OCI-LY3 (cell line): ENCODE data around the gene EYS.

Source experiments
- H2AFZ ChIP-seq: fragments of 200-600, 300-600 bp; shearing (Covaris generic); 2 replicates; pipeline ENCODE4 v1.6.0; 2014; ENCODE audit warnings: antibody characterized with exemption, low read depth, low read length
- H3K27ac ChIP-seq: fragments of 200-600, 300-600 bp; sonication (generic); 2 replicates; pipeline ENCODE4 v1.5.1; 2014; ENCODE audit warnings: mild to moderate bottlenecking, low read length, moderate library complexity, mixed read lengths
- H3K27me3 ChIP-seq: fragments of 200-600, 300-600 bp; sonication (generic); 2 replicates; pipeline ENCODE4 v1.6.1; 2014; ENCODE audit warnings: low read depth, low read length, mixed read lengths
- H3K36me3 ChIP-seq: fragments of 200-600, 300-600 bp; sonication (generic); replicated peaks from 2 replicates; pipeline ENCODE3; 2014; ENCODE audit warnings: low read depth, low read length, mixed read lengths
- H3K4me1 ChIP-seq: fragments of 300-600, 200-600 bp; sonication (generic); 2 replicates; pipeline ENCODE4 v1.6.1; 2014; ENCODE audit warnings: low read length, mixed read lengths
- H3K4me2 ChIP-seq: fragments of 200-600, 300-600 bp; sonication (generic); 2 replicates; pipeline ENCODE4 v1.6.1; 2014; ENCODE audit warnings: low read length, mixed read lengths
- H3K4me3 ChIP-seq: fragments of 300-600, 200-600 bp; sonication (generic); 2 replicates; pipeline ENCODE4 v1.5.1; 2014; ENCODE audit warnings: antibody characterized with exemption, mild to moderate bottlenecking, low read length, moderate library complexity
- H3K79me2 ChIP-seq: fragments of 300-600, 200-600 bp; shearing (Covaris generic); 2 replicates; pipeline ENCODE4 v1.6.1; 2014; ENCODE audit warnings: mild to moderate bottlenecking, low read length, mixed read lengths
- H3K9ac ChIP-seq: fragments of 300-600, 200-600 bp; shearing (Covaris generic); 2 replicates; pipeline ENCODE4 v1.6.0; 2014; ENCODE audit warnings: mild to moderate bottlenecking, low read length, moderate library complexity
- H3K9me3 ChIP-seq: fragments of 200-600, 300-600 bp; shearing (Covaris generic); 2 replicates; pipeline ENCODE4 v1.6.1; 2014; ENCODE audit warnings: low read length, mixed read lengths; ENCODE audit not compliant: insufficient read depth
- H4K20me1 ChIP-seq: fragments of 200-600, 300-600 bp; sonication (generic); 2 replicates; pipeline ENCODE4 v1.6.1; 2016; ENCODE audit warnings: low read length, mixed read lengths; ENCODE audit not compliant: insufficient read depth
- EZH2phosphoT487 ChIP-seq: fragments of 200-600 bp; shearing (Covaris generic); IDR thresholded peaks from 2 replicates; pipeline ENCODE4 v1.6.1; 2018; ENCODE audit warnings: antibody characterized with exemption, mixed run types, low read depth
- TF ChIP-seq, protein P1 (sequence below): fragments of 200-600, 300-600 bp; sonication (generic); IDR thresholded peaks from 2 replicates; pipeline ENCODE4 v1.5.1; 2014; ENCODE audit warnings: antibody characterized with exemption, low read length, low read depth

Gene EYS

GRCh38 chr6:64774881-64775280 is 932.1 kb downstream of the EYS start:
- Histone ChIP-seq H3K36me3 (no peaks in the 10 kb centered on the region), H3K27me3 (no peaks in the 10 kb centered on the region), H3K79me2 (no peaks in the 10 kb centered on the region), H3K4me1 (no peaks in the 10 kb centered on the region), H3K9me3 (no peaks in the 10 kb centered on the region; the same call in 1 of the 2 replicates), H4K20me1 (no peaks in the 10 kb centered on the region), H3K4me3 (no peak overlapping the region), H3K27ac (no peak overlapping the region), H2AFZ (0 out of 2 replicates have a peak overlapping the region, but pooled peaks have one; percentile 26), H3K4me2 (no peak overlapping the region), H3K9ac (no peak overlapping the region)
- no peak for TF ChIP-seq EZH2phosphoT487
- TF ChIP-seq, protein P1, sequence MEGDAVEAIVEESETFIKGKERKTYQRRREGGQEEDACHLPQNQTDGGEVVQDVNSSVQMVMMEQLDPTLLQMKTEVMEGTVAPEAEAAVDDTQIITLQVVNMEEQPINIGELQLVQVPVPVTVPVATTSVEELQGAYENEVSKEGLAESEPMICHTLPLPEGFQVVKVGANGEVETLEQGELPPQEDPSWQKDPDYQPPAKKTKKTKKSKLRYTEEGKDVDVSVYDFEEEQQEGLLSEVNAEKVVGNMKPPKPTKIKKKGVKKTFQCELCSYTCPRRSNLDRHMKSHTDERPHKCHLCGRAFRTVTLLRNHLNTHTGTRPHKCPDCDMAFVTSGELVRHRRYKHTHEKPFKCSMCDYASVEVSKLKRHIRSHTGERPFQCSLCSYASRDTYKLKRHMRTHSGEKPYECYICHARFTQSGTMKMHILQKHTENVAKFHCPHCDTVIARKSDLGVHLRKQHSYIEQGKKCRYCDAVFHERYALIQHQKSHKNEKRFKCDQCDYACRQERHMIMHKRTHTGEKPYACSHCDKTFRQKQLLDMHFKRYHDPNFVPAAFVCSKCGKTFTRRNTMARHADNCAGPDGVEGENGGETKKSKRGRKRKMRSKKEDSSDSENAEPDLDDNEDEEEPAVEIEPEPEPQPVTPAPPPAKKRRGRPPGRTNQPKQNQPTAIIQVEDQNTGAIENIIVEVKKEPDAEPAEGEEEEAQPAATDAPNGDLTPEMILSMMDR: no peak

GRCh38 chr6:64750910-64751309 is 956.1 kb downstream of the EYS start:
- H3K36me3 ChIP-seq: no peaks in the 10 kb centered on the region
- no peaks in the 10 kb centered on the region for H3K27me3 ChIP-seq
- TF ChIP-seq, protein P1: no peak
- no peak for TF ChIP-seq EZH2phosphoT487
- H3K27ac ChIP-seq: no peak overlapping the region
- H3K9me3 ChIP-seq: no peaks in the 10 kb centered on the region
- H3K4me3 ChIP-seq: no peak overlapping the region
- no peak overlapping the region for H3K4me2 ChIP-seq
- H4K20me1 ChIP-seq: no peaks in the 10 kb centered on the region
- H3K4me1 ChIP-seq: no peaks in the 10 kb centered on the region
- H3K79me2 ChIP-seq: no peaks in the 10 kb centered on the region
- no peak overlapping the region for H3K9ac ChIP-seq
- H2AFZ ChIP-seq: no peak overlapping the region

GRCh38 chr6:64737418-64737817 is 969.6 kb downstream of the EYS start:
- no peaks in the 10 kb centered on the region for H3K79me2 ChIP-seq

GRCh38 chr6:64736421-64736950 is 970.5 kb downstream of the EYS start:
- no peak overlapping the region for H3K4me2 ChIP-seq
- H4K20me1 ChIP-seq: no peaks in the 10 kb centered on the region
- H2AFZ ChIP-seq: no peak overlapping the region
- H3K36me3 ChIP-seq: no peaks in the 10 kb centered on the region
- no peaks in the 10 kb centered on the region for H3K27me3 ChIP-seq
- H3K27ac ChIP-seq: no peak overlapping the region
- no peaks in the 10 kb centered on the region for H3K4me1 ChIP-seq
- no peak overlapping the region for H3K9ac ChIP-seq
- no peaks in the 10 kb centered on the region for H3K79me2 ChIP-seq
- H3K9me3 ChIP-seq: no peaks in the 10 kb centered on the region
- H3K4me3 ChIP-seq: no peak overlapping the region
- TF ChIP-seq, protein P1: no peak
- no peak for TF ChIP-seq EZH2phosphoT487

More at GRCh38 chr6:64737418-64737817, 969.6 kb downstream of the EYS start:
- TF ChIP-seq, protein P1: no peak
- TF ChIP-seq EZH2phosphoT487: no peak
- H3K4me3 ChIP-seq: no peak overlapping the region
- no peaks in the 10 kb centered on the region for H3K9me3 ChIP-seq
- H3K36me3 ChIP-seq: no peaks in the 10 kb centered on the region
- no peak overlapping the region for H3K9ac ChIP-seq
- 0 out of 2 replicates have a peak overlapping the region, but pooled peaks have one; percentile 16 for H2AFZ ChIP-seq
- no peaks in the 10 kb centered on the region for H3K4me1 ChIP-seq
- no peak overlapping the region for H3K4me2 ChIP-seq
- no peak overlapping the region for H3K27ac ChIP-seq
- no peaks in the 10 kb centered on the region for H3K27me3 ChIP-seq
- no peaks in the 10 kb centered on the region for H4K20me1 ChIP-seq
